NB4 (cell line): Measurements from ENCODE around the gene IL18BP.

ENCODE experiments used
- CTCF ChIP-seq: IDR thresholded peaks from one replicate; pipeline ENCODE4 v1.5.1; 2012; ENCODE audit warnings: low read depth, low read length
- MYC ChIP-seq: IDR thresholded peaks from 2 replicates; pipeline ENCODE4 v1.6.1; 2011; ENCODE audit warnings: low read depth, low read length
- POLR2A ChIP-seq: IDR thresholded peaks from 2 replicates; pipeline ENCODE4 v1.6.1; 2011; ENCODE audit warnings: mild to moderate bottlenecking; ENCODE audit not compliant: insufficient read length; ENCODE audit errors: extremely low read depth
- TF ChIP-seq, protein P1 (sequence below): IDR thresholded peaks from 2 replicates; pipeline ENCODE4 v1.6.1; 2011; ENCODE audit warnings: low read depth, low read length

GRCh38 chr11:72007089-72007476 is 8.4 kb downstream of the IL18BP start:
- TF ChIP-seq CTCF (no peak), POLR2A (no peak), MYC (no peak)
- TF ChIP-seq, protein P1, sequence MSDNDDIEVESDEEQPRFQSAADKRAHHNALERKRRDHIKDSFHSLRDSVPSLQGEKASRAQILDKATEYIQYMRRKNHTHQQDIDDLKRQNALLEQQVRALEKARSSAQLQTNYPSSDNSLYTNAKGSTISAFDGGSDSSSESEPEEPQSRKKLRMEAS = no peak
